Measurements from ENCODE around the gene PPARG. TPM values are rescaled to one million over a fixed set of nuclear protein-coding genes. Genes with fewer than 3 reads are reported as not detected.
A peak's percentile ranks its signal among the peaks of the same experiment; 100 is the strongest.

PPARG gene
- total RNA-seq, 2 donors from 2014 or later, result 12.3 to 17.9 TPM

DNA sequence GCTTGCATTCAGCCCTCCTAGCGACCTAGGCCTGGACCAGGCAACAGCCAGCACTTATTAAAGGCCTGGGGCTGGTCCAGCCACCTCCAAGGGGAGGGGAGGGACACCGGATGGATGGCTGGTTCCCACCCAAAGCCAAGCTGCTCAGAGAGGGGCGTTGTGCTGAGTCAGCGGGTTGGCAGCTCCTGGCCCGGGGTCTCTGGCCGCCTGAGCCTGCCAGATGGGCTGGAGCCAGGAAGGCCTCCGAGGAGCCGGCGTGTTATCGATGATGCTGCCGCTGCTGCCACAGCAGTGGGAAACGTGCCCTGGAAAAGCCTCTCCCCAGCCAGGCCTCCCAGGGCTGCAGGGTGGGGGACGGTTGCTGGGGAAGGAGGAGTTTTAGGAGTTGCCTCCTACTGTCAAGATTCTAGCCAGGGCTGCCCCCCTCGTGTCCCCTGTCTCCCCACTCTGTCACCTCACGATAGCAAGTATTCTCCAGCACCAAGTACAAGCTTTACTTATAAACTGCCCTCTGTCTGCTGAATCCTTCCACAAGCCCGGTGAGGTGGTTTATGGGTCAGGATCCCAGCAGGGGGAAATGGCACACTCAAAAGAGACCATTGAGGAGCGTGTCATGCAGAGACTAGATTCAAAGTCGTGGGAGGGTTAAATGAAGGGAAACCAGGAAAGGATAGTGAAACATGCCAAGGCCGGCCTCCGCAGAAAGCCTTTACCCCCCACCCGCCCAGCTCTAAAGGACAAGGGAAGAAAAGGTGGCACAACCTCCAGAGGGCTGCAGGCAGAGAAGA lies 152.3 kb downstream of the PPARG start:
- no peaks in the 10 kb centered on the region for H3K27me3 ChIP-seq
- TF ChIP-seq, protein P1, sequence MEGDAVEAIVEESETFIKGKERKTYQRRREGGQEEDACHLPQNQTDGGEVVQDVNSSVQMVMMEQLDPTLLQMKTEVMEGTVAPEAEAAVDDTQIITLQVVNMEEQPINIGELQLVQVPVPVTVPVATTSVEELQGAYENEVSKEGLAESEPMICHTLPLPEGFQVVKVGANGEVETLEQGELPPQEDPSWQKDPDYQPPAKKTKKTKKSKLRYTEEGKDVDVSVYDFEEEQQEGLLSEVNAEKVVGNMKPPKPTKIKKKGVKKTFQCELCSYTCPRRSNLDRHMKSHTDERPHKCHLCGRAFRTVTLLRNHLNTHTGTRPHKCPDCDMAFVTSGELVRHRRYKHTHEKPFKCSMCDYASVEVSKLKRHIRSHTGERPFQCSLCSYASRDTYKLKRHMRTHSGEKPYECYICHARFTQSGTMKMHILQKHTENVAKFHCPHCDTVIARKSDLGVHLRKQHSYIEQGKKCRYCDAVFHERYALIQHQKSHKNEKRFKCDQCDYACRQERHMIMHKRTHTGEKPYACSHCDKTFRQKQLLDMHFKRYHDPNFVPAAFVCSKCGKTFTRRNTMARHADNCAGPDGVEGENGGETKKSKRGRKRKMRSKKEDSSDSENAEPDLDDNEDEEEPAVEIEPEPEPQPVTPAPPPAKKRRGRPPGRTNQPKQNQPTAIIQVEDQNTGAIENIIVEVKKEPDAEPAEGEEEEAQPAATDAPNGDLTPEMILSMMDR (IDR thresholded peaks at IDR 0.05), result peak in 1 of 2 donors; percentile 14
- DNase-seq (ENCODE audit: low spot score), result peak; percentile 72
- H3K9me3 ChIP-seq, result no peaks in the 10 kb centered on the region
- H3K36me3 ChIP-seq, result no peaks in the 10 kb centered on the region
- peaks cover 0 to 40% of the 10 kb centered on the region in 2 donors for H3K4me1 ChIP-seq
- no peak overlapping the region for H3K4me3 ChIP-seq
- peak overlapping the region; percentile 35 to 55 for H3K27ac ChIP-seq

DNA sequence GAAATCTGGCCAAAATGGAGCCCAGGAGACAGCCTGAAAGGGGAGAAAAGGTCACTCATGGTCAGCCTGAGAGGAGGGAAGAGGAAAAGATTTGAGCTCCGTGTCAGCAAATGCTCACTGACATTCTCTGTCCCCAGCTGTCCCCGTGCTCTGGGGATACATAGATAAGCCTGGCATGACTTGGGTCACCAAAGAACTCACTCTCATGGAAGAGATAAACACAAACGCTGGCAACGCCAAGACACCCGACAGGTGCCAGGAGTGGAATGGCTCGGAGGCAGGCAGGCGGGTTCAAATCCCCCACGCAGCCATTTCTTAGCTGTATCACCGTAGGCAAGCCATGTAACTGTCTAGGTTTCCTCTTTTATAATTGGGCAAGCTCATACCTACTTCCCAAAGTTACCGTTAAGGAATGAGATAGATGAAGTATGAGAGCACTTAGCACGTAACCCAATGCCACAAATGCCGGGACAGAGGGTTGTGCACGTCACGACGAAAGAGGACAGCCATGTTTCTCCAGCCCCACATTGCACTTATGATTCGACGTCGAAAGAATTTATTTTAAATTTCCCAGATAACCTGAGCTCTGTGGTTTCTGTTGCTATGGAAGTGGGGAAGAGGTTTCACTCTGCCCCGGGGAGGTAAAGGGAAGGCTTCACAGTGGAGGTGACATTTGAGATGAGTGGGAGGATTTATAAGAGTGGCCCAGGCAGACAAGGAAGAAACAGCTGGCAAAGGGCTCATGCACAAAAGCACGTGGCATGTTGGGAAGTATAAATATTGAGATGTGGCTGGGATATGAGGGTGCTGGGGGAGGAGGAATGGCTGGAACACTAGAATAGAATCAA lies 154.0 kb downstream of the PPARG start:
- H3K27ac ChIP-seq, result peak overlapping the region in 1 of 2 donors; percentile 55
- no peaks in the 10 kb centered on the region for H3K9me3 ChIP-seq
- no peak overlapping the region for H3K4me3 ChIP-seq
- no peaks in the 10 kb centered on the region for H3K27me3 ChIP-seq
- TF ChIP-seq, protein P1 (IDR thresholded peaks at IDR 0.05), result no peak
- H3K36me3 ChIP-seq, result no peaks in the 10 kb centered on the region
- DNase-seq (ENCODE audit: low spot score), result no peak
- H3K4me1 ChIP-seq, result peaks cover 0 to 36% of the 10 kb centered on the region in 2 donors

DNA sequence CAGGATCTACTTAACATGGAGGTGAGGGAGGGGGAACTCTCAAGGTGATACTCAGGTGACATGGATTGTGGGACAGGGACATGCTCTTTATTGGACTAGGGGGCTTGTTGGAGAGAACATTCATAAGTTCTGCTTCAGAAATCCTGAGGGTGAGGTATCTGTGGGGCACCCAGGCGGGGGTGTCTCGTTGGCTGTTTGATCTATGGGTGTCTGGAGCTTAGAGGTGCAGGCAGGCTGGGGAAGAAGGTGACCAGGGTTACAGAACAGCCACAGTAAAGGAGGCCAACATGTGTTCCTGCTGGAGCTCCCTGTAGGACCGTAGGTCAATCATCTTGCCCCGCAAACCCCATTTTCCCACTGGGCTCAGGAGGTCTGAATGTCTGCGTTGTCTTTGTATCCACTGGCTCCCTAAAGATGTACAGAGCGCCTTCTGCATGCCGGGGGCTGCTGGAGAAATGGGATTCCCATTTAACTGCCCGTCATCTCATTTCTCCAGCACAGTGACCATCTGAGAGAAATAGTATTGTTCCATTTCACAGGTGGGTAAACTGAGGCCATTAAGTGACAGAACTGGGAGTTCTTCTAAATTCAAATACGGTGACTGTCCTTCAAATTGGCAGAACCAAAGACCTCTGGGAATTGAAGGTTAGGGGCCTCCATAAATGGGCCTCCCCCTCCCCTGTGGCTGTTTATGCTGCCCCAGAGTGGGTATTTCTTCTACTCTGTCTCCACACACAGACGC lies 155.1 kb downstream of the PPARG start:
- TF ChIP-seq, protein P1 (IDR thresholded peaks at IDR 0.05), result no peak
- H3K4me1 ChIP-seq, result peaks cover 0 to 36% of the 10 kb centered on the region in 2 donors
- no peaks in the 10 kb centered on the region for H3K36me3 ChIP-seq
- H3K4me3 ChIP-seq, result no peak overlapping the region
- no peak overlapping the region for H3K27ac ChIP-seq
- DNase-seq (ENCODE audit: low spot score), result no peak
- H3K27me3 ChIP-seq, result no peaks in the 10 kb centered on the region
- H3K9me3 ChIP-seq, result no peaks in the 10 kb centered on the region

DNA sequence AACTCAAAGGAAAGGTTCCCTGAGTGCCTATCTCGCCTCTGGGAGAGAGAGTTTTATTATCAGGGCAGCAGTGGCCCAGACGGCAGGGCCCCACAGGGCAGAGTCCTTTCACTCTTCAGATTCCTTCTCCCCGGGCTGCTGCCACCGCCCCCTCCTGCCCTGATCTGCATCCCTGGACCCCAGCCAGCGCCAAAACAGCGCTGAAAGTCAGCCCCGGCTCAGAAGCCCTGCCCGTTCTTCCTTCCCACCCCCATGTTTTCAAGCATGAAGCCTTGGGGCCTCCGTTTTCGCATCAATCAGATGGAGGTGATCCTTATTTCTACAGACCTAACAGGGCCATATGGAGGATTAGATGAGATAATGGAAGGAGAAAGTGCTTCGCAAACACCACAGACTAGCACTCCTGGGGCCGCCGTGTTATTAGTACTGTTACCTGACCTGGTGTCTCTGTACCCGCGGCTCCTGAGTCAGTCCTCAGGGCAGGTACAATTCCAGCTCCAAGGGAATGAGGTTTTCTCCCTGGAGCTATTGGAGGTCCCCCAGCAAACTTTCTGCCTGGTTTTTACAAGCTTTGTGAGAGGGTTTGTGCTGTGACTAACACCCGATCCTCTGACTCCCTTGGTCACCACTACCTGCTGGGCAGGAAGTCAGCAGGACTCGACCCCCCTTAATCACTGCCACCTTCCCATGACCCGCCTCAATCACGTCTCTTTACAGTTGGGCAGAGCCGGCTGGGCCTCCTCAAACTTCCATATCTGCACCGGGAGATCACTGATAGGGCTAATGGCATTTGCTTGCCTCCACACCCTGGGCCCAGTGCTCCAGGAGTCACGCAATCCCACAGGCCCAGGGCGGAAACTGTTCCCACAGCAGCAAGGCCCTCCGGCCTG lies 156.0 kb downstream of the PPARG start:
- DNase-seq (ENCODE audit: low spot score), result no peak
- Histone ChIP-seq H3K36me3 (no peaks in the 10 kb centered on the region), H3K27me3 (no peaks in the 10 kb centered on the region), H3K4me3 (no peak overlapping the region), H3K4me1 (peaks cover 0 to 36% of the 10 kb centered on the region in 2 donors), H3K27ac (peak overlapping the region in 1 of 2 donors; percentile 28), H3K9me3 (no peaks in the 10 kb centered on the region)
- TF ChIP-seq, protein P1 (IDR thresholded peaks at IDR 0.05), result no peak

Data from right atrium auricular region (tissue), 2 donors.